ENCODE results near the gene KRT12.
"Not testable (repeated sequence)": the region's sequence is repeated elsewhere in the genome, so short reads cannot be mapped to it uniquely, and the experiment has no call there.

KRT12 gene

GRCh38 chr17:40841246-40841645, 25.8 kb downstream of the KRT12 start:
- DNase-seq = no peak

DNA sequence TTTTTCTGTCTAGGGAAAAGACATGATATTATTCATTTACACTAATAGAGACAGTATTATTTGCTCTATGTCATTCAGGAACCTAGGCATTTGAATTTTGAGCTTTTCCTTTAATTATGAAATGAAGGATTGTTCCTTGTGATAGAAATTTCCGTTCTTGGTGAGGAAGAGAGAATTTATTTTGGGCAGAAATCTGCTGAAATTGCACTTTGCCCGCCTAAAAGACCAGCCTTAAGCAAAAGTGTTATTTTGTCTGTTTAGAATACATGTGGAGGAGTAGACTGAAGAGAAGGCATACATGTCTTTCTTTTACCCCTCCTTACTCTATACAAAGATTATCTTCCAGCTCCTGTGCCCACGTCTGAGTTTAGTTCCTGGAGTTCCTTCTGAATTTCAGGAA, 27.8 kb downstream of the KRT12 start:
- DNase-seq = no peak

- DNase-seq = no peak
Measured at GRCh38 chr17:40836020-40836419, 31.0 kb downstream of the KRT12 start.

- no peak for DNase-seq
Measured at GRCh38 chr17:40833882-40834281, 33.1 kb downstream of the KRT12 start.

DNA sequence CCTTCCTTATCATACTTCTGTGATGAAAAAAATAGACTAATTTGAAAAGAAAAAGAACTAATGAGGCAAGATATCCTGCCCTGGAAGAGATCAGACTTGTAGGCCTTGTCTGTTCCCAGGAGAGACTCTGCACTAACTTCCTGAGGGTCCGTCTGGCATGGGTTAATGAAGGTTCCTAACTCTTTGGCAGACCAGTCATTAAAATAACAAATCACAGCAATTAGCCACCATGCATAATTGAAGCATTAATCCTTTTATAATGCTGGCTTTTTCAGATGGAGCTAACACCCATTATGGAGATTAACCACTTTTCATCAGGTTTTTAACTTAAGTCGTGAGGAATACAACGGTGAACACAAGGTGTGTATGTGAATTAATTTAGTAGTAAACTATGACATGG, 34.2 kb downstream of the KRT12 start:
- no peak for DNase-seq

DNA sequence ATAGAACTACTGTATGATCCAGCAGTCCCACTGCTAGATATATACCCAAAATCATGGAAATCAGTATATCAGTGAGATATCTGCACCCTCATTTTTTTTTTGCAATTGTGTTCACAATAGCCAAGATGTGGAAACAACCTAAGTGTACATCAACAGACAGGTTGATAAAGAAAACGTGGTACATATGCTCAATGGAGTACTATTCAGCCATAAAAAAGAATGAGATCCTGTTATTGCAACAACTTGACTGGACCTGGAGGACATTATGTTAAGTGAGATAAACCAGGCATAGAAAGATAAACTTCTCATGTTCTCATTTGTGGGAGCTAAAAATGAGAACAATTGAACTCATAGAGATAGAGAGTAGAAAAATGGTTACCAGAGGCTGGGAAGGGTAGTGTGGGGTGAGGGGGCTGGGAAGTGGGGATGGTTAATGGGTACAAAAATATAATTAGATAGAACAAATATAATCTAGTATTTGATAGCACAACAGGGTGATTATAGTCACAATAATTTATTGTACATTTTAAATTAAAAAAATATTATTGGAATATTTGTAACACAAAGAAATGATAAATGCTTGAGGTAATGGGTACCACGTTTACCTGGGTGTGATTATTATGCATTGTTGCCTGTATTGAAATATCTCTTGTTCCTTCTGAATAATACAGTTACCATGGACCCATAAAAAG, 36.8 kb downstream of the KRT12 start:
- no peak for DNase-seq

DNA sequence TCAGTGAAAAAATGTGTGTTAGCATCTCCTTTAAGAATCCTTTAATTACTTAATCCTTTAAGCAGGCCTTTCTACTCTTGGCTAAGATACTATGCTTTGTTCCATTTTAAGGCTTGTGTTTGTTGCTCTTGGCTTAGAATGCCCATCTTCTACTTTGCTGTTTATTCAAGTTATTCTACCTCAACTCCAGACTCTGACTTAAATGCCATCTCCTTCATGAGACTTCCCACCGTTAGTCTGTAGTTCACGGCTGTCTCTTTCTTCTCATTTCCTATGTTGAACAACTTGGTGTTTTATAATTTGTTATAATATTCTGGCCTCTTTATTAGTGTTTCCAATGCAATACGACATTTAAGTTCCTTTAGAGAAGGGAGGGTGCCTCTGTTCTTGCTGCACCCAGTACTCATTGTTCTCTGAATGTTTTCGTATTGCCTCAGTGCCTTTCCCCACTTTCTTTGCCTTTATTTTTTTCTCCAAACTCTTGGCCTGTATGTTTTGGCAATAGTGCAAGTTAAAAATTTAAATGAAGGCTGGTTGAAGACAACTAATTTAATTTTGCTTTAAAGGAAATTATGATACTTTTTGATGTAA, 38.5 kb downstream of the KRT12 start:
- DNase-seq = no peak

DNA sequence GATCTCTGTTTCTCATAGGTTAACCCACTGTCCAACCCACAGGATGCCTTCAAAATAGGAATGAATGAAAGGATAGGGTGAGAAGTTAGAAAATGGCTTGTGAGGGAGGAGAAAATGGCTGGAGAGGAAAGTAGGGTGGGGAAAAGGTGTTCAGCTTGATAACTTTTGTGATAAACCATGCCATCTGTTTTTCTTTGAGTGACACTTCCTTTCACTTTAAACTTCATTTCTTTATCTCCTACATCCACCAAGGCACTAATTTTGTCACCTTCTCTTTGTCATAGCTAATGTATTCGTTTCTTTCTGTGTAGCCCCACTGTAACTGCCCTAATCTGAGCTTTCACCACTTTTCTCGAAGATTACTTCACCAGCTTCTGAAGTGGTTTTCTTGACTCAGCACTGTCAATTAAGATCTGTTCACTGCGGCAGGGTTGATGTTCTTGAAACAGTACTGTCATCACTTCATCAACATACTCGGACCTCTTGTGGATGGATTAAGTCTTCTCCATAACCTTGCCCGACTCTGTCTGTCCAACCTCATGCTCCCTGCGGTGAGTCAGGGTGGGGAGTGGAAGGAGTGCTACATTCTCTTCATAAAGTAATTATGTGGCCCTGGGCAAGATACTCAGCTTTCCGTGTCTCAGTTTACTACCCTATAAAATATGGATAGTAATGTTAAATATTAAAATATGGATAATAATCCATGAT, 39.1 kb downstream of the KRT12 start:
- no peak for DNase-seq

- no peak for DNase-seq
Measured at GRCh38 chr17:40825599-40825998, 41.4 kb downstream of the KRT12 start.

- DNase-seq = no peak
Measured at GRCh38 chr17:40824015-40824832, 42.8 kb downstream of the KRT12 start.

DNA sequence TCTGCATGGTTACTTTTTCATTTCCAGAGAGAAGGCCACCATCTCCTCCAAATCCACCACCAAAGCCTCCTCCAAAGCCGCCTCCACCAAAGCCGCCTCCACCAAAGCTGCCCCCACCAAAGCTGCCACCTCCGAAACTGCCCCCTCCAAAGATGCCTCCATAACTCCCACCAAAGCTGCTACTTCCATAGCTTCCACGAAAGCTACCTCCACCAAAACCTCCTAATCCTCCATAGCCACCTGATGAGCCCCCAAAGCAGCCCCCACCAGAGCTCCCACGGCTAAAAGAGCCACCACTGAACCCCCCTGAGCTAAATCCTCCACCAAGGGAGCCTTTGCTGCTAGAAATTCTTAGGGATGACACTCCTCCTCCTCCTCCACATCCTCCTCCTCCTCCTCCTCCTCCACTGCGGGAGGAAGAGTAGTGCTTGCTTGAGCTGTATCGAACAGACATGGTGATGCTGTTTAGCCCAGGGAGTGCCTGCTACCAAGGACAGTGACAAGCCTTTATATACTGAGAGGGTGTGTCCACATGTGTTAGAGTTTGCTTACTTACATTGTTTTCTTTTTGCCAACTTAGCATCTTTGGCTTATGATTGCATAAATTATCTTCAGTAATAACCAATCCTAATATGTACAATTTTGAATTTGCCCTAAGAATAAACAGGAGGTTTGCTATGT, 44.8 kb downstream of the KRT12 start, which contains the start of gene KRT10:
Gene KRT10 (minus strand): TSS at position 483 of the 681 bp plus-strand sequence. CDS start 29 bp downstream, at position 454.
- DNase-seq = no peak

DNA sequence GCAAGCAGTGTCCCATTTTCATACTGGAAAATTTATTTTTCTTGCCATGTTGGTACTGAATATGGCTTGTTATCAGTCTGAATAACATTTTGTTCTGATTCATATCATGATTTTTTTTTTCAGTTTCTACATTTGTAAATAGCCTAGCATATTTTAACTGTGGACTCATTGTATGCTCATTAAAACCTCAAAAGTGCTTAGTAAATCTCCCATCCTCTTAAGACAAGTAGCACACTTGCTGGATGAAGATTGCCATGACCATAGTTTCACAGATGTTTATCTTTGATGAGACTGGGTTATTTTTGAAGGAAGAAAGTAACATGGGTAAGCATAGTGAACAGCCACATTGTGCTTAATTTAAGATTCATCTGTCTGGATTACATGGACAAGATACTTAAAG, 45.5 kb downstream of the KRT12 start:
- DNase-seq = no peak

DNA sequence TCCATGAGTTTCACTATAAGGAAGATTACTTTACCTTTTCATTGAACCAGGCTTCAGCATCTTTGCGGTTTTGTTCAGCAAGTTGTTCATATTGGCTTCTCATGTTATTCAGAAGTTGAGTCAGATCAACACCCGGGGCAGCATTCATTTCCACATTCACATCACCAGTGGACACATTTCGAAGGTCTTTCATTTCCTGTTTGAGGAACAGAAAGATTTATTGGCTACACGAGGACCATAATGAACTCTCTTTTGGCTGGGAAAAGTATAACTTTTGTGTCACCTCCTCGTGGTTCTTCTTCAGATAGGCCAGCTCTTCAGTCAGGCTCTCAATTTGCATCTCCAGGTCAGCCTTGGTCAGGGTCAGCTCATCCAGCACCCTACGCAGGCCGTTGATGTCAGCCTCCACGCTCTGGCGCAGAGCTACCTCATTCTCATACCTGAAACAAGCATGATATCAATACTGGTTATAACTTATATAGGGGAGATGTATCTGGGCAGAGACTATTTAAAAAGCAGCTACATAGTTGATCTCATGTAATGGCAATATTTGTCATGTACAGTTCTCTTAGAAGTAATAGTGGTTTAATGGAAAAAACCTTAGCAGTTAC, 46.7 kb downstream of the KRT12 start:
- no peak for DNase-seq

DNA sequence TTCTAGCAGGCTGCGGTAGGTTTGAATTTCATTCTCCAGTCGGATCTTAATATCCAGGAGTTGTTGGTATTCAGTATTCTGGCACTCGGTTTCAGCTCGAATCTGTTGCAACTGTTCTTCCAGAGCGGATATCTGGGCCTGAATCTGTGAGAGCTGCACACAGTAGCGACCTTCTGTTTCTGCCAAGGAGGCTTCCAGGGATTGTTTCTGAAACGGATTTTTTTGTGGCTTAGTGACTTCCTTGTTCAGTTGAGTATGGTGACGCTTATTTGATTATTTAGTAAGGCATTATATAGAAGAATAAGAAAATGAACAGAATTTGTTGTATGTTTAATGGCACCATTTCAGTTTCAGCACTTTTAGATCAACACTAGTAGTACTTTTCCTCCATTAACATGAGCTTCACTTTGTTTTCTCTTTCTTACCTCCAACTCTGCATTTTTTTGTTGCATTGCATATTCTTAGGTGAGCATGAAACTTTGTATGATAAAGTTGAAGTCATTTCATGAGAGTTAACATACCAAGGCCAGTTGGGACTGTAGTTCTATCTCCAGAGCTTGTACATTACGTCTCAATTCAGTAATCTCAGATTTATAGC, 47.4 kb downstream of the KRT12 start:
- DNase-seq = no peak

DNA sequence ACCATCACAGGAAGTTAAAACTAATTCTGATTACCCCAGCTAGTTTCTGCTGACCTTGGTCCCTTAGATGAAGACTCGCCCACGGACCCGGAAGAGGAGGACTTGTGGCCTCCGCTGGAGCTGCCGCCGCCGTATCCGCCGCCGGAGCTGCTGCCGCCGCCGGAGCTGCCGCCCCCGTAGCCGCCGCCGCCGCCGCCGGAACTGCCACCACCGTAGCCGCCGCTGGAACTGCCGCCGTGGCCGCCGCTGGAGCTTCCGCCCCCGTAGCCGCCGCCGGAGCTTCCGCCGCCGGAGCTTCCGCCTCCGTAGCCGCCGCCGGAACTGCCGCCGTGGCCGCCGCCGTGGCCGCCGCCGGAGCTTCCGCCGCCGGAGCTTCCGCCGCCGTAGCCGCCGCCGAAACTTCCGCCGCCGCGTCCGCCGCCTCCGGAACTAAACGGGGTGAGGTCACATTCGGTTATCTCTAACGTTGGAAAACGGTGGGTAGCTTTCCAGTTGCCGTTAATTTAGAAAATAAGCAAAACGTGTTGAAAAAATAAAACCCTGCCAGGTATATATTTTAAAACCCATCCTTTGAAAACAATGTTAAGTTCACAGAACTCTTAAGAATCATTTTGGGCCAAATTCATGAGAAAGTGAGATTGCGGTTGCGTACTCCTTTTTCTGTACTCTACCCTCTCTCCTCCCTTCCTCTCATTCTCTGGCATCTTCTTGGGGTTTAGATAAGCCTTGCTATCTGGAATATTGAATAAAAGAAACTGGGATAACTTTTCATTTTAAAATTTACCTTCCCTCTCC, 48.1 kb downstream of the KRT12 start:
- peak; percentile 28 to 78 for DNase-seq

DNA sequence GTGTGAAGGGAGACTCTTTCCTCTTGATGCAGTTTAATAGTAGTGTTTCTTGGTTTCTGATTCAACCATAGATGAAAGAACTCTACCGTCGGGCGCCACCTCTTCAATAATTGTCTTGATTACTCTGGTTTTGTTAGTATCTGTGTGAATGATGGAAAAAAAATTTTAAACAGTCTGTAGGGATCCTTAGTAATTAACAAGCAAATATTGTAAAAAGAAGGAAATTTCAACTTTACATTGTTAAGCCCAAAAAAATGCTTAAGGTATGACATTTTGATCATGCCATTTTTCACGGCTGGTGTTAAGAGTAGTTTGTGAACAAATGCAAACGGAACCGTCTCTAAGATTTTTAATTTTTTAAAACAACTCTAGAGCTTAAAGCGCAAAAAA, 48.7 kb downstream of the KRT12 start:
- DNase-seq = no peak

- no peak for DNase-seq
Measured at GRCh38 chr17:40817103-40817682, 49.8 kb downstream of the KRT12 start.

DNA sequence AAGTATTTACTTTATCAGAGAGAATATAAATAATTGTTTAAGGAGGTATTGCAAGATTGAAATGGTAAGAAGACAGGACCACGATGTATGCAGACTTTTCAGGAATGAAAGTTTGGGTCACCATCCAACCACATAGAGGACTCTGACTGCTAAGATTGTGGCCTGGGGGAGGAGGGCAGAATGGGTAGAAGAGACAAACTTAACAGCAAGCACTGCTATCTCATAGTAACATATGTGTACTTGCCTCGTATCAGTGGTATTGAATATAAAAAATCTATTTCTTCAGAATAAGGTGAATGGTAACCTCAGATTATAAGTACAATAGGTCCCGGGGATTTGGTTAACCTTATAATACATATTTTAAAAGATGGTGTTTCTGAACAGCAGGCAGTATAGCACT, 50.5 kb downstream of the KRT12 start:
- DNase-seq = no peak

DNA sequence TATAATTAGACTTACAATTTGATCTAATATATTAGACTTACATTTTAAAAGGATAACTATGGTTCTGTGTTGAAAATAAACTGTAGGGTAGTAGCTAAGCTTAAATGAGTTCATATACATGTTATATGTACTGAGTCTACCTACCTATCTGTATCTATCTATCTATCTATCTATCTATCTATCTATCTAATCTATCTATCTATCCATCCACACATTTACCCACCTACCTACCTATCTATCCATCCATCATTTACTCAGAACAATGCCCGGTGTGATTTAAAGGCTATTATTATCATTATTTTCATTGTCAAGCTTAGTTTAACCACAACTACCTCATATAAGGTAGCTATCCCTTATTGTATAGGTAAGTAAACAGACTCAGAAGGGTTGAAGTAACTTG, 51.6 kb downstream of the KRT12 start:
- DNase-seq = no peak

- not testable (repeated sequence) for DNase-seq
Measured at GRCh38 chr17:40814657-40815056, 52.4 kb downstream of the KRT12 start.

GRCh38 chr17:40813804-40814203, 53.2 kb downstream of the KRT12 start:
- DNase-seq = no peak

Data from bone marrow (tissue), 2 donors.